GM18517 (cell line): ENCODE results near the gene YKT6.
"Not testable (repeated sequence)": the region's sequence is repeated elsewhere in the genome, so short reads cannot be mapped to it uniquely, and the experiment has no call there.

Experiments used
- ATAC-seq: cut with Tn5 transposase; IDR thresholded peaks from one replicate; pipeline ENCODE4 v1.9.1; 2021; ENCODE audit warnings: mild to moderate bottlenecking, moderate library complexity; ENCODE audit not compliant: unreplicated experiment

Gene YKT6

GRCh38 chr7:44193011-44193802 is 7.6 kb upstream of the YKT6 start:
- ATAC-seq: no peak

DNA sequence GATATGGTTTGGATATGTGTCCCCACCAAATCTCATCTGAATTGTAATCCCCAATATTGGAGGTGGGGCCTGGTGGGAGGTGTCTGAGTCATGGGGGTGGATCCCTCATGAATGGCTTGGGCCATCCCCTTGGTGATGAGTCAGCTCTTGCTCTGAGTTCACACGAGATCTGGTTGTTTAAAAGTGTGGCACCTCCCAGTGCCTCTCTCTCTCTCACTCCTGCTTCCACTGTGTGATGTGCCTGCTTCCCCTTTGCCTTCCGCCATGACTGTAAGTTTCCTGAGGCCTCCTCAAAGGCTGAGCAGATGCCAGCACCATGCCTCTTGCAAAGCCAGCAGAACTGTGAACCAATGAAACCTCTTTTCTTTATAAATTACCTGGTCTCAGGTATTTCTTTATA is 6.7 kb upstream of the YKT6 start:
- no peak for ATAC-seq

DNA sequence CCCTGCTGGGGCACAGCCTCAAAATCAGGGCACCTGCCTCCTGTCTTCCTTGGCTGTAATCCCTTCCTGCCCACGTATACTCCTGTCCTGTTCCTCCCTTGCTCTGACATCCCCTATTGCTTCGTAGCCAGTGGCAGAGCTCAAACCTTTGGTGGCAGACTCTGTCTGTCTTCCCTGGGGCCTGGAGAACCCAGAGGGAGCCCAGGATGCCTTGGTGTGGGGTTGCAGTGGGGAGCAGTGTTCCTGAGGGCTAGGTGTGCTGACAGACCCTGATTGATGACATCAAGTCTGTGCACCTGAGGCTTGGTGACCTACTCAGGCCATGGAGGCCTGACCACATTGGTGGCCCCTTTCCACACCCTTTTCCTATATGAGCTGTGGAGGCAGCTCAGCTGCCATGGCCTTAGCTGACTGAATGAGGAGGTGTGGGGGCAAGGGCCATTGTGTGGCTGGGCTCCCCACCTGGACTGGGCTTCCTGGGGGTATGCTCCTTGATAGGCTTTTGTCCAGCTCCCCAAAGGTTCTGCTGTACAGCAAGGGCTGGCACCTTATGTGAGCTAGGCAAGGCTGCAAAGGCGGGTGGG is 6.1 kb upstream of the YKT6 start:
- ATAC-seq: no peak

DNA sequence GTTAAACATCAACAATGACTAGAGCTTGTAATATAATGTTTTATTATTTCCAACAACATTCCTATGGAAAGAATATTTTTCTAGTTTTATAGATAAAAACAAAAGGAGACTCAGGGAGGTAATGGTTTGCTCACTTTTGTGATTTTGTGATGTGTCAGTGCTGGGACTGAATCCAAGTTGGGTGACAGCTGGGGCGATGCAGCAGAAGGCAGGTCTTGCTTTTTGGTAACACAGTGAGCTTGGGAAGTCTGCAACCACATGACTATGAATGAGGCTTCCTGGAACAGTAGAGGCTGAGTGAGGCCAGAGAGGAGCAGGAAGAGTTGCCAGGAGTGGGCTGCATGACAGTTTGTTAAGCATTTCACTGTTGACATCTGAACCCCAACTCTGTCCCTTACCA is 4.9 kb upstream of the YKT6 start:
- no peak for ATAC-seq

DNA sequence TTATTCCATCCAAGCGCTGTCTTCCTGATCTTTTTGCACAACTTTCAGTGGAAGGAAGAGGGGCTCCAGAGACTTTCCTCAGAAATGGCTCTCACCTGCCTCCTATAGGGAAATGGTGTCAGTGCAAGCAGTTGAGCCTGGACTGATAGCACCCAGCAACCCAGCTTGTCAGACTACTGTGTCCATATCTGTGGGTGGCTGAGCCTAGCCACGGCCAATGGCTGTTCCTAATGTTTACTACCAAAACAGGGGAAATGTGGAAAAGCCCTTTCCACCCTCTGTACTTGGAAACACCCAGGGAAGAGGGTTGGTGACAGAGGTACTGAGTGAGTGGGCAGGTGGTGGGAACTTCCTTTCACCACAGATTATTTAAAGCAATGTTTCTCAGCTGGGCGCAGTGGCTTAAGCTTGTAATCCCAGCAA is 4.3 kb upstream of the YKT6 start:
- no peak for ATAC-seq

- ATAC-seq: no peak
Observed at GRCh38 chr7:44197474-44197873, 3.3 kb upstream of the YKT6 start.

DNA sequence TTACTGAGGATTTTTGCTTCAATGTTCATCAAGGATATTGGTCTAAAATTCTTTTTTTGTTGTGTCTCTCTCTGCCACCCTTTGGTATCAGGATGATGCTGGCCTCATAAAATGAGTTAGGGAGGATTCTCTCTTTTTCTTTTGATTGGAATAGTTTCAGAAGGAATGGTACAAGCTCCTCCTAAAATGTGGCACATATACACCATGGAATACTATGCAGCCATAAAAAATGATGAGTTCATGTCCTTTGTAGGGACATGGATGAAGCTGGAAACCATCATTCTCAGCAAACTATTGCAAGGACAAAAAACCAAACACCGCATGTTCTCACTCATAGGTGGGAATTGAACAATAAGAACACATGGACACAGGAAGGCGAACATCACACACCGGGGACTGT is 615 bp upstream of the YKT6 start:
- ATAC-seq: not testable (repeated sequence)

DNA sequence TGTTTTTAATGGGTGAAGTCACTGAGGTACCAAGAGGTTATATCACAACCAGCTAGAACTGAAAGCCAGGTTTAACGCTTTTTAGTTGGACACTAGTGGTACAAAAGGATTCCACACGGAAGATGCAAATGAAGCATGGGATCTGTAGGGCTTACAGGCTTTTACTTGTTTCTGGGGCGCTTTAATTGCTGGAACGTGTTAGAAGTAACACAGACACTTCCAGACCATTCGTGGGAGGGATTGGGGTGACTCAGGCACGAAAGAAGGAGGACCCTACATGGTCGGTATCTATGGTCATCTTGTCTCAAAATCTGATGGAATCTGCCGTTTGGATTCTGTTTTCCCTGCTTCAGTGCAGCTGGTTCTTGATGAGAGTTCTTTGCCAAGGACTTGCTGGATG is 1.0 kb downstream of the YKT6 start:
- no peak for ATAC-seq

DNA sequence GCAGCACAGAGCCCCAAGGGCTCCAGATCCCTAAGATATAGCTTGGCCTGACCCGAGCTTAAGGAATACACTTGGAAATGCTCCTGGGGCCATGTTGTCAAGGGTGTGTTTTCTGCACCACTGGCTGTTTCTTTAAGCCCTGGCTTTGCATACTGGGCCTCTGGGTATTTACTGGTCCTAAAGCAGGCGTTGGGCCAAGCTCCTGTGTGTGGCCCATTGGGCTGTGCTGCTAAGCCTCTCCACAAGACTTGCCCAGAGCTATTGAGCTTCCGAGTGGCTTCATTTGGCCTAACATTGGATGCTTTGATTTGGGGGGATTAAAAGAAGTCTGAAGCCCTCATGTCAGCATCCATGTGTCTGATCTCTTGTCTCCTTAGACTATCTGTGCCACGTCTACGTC is 5.2 kb downstream of the YKT6 start:
- no peak for ATAC-seq

DNA sequence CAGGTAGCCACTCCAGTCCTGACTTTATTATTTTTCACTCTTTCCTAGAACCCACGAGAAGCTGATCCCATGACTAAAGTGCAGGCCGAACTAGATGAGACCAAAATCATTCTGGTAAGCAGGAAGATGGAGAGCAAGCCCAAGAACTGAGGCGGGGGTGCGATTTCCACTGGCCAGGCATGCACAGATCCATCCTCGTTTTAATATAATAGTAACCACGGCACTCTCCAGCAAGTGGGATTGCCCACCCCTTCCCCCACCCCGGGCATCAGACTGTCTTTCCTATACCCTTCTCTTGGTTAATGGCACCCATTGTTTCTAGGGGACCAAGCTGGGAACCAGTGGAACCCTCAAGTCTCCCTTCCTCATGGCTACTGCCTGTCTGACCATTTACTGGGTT is 7.3 kb downstream of the YKT6 start:
- ATAC-seq: no peak

DNA sequence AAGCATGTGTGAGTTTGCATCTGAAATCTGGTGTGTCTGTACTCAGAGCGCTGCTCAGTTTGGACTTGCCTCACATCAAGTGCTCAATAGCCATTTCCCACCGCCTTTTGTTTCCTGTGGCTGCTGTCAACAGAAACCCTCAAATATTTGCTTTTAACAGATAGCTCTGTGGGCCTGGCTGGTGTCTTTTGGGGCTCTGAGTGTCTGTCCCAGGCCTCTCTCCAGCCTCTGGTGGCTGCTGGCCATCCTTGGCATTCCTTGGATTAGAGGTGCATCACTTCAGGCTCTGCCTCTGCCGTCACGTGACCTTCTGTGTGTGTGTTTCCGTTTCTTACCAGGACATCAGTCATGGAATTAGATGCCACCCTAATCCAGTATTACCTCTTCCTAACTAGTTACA is 9.3 kb downstream of the YKT6 start:
- ATAC-seq: no peak

- ATAC-seq: no peak
Observed at GRCh38 chr7:44211126-44211675, 10.4 kb downstream of the YKT6 start.

GRCh38 chr7:44212018-44212417 is 11.2 kb downstream of the YKT6 start:
- ATAC-seq: no peak

GRCh38 chr7:44212581-44213184 is 11.9 kb downstream of the YKT6 start:
- ATAC-seq: no peak

DNA sequence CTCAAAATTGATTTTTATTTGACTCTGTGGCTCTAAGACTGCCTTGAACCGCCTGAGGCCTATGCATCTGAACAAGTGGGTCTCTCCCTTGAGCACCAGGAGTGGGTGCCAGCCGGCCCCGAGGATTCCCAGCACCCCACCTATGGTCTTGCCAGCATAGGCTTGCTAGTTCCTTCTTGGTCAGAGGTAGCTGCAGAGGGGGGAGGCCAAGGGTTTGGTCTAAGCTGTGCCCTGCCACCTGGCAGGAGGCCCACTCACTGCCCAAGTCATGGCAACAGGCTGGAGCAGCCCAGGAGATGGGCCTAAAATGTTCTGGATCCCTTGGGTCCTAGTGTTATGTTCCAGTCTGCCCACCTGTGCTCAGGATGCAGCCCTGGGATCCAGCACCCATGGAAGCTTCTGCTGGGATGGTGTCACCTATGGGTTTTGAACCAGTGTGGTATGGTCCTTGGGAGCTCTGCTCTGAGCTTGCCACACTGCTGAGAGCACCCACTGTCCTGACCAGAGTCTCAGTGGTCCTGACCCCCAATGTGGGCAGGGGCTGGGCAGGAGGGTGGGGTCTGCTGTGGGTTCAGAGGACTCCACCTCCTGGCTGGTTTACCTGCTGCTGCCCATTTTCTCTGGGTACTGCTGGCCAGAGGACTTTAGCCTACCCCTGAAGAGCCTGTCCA is 12.6 kb downstream of the YKT6 start:
- no peak for ATAC-seq

DNA sequence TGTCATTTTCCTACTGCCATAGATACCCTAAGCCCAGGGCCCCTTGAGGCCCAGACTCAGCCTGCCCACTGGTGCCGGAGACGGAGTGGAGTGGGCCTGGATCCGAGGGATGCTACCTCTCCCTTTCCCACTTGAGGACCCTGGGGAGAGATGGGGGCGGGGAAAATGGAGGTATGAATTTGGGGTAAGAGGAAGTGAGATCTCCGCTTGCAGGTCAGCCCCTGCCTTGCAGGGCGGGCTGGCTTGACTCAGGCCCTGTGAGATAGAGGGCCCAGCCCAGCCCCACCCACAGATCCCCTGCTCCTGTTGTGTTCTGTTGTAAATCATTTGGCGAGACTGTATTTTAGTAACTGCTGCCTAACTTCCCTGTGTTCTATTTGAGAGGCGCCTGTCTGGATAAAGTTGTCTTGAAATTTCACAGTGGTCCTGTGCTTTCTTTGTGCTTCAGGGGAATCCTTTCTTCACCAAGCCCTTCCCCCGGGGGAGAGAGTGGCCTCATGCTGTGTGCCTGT is 13.2 kb downstream of the YKT6 start:
- ATAC-seq: no peak

DNA sequence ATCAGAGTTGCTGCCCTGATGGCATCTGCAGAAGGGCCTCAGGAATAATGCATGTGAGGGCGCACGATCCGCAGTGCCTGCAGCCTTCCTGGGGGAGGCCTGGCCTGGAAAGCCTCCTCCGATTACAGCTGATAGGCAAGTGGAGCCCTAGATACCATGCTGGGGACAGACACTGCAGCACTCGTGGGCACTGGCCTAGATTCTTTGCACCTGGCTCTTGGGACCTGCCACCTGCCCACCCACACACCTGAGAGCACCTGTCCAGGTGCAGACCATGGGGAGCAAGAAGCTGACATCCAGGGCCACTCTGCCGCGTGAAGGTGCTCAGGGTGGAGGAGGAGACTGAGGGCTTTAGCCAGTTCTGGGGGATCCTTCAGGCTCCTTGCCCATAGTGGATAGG is 14.8 kb downstream of the YKT6 start:
- no peak for ATAC-seq

- ATAC-seq: no peak
Observed at GRCh38 chr7:44216019-44216418, 15.2 kb downstream of the YKT6 start.

- no peak for ATAC-seq
Observed at GRCh38 chr7:44216521-44217222, 15.9 kb downstream of the YKT6 start.

DNA sequence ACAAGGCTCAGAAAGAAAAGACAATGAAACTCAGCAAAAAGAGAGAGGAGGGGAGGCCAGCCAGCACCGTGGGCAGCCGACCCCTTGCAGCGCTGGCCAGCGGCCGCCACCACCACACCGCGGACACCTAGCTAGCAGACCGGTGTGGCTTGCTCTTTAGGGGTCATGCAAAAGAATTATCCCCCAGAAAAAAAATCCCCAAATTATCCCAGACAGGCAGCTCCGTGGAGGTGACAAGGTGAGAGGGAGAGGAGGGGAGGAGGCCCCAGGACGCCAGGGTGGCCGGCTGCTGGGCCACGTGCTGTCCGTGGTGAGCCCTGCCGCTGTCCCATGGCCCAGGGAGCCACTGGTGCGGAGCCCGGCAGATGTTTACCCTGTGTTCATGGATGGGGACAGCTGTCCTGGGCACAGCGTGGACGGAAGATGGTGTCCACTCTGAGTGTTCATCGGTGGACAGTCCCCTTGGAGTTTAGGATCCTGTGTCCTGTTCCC is 16.5 kb downstream of the YKT6 start:
- ATAC-seq: no peak
